ENCODE data around the gene INTS3. TPM values are rescaled to one million over a fixed set of nuclear protein-coding genes. Genes with fewer than 3 reads are reported as not detected.
"Not testable (repeated sequence)": the region's sequence is repeated elsewhere in the genome, so short reads cannot be mapped to it uniquely, and the experiment has no call there.

Gene INTS3
- total and polyA plus RNA-seq, 11 donors = 19.6 to 41.8 (median 30.7) TPM

- DNase-seq (peak in 2 of 5 donors; percentile 16 to 35), ATAC-seq (no peak)
- peak overlapping the region in 1 of 12 donors; percentile 14 for H3K27ac ChIP-seq
- peaks cover 0 to 22% (median 0%) of the 10 kb centered on the region in 9 donors for H3K36me3 ChIP-seq
- H3K9me3 ChIP-seq = no peaks in the 10 kb centered on the region
- H3K27me3 ChIP-seq = no peaks in the 10 kb centered on the region
- TF ChIP-seq CTCF (IDR thresholded peaks at IDR 0.05) (no peak), POLR2A (IDR thresholded peaks at IDR 0.05) (no peak)
- intact Hi-C loops (cut with DNase I) = no loop called here
- no peak overlapping the region for H3K4me3 ChIP-seq
- 43 to 51% (median 46%) methylated on average over 17 of the region's 17 CpGs for WGBS, 4 donors
- H3K4me1 ChIP-seq = peaks cover 5 to 63% (median 43%) of the 10 kb centered on the region in 12 donors
These were observed 52.1 kb downstream of the INTS3 start for GRCh38 chr1:153779781-153780541.

- DNase-seq = peak in 1 of 5 donors; percentile 24
- peaks cover 0 to 22% (median 0%) of the 10 kb centered on the region in 9 donors for H3K36me3 ChIP-seq
- WGBS, 4 donors = 62 to 81% (median 73%) methylated on average over 4 of the region's 4 CpGs
These were observed 52.7 kb downstream of the INTS3 start for GRCh38 chr1:153780551-153780950.

GRCh38 chr1:153782648-153783047 lies 54.8 kb downstream of the INTS3 start:
- peaks cover 0 to 36% (median 24%) of the 10 kb centered on the region in 12 donors for H3K4me1 ChIP-seq
- DNase-seq; intact Hi-C loops (cut with DNase I); H3K9me3 ChIP-seq; ATAC-seq; H3K27me3 ChIP-seq: not testable (repeated sequence)
- WGBS, 4 donors = 91 to 94% (median 93%) methylated on average over 8 of the region's 8 CpGs
- peak overlapping the region; percentile 96 to 99 (median 98) for H3K27ac ChIP-seq
- H3K36me3 ChIP-seq = peaks cover 0 to 21% (median 0%) of the 10 kb centered on the region in 9 donors
- peak overlapping the region in 9 of 12 donors; percentile 66 to 81 (median 69) for H3K4me3 ChIP-seq

More at GRCh38 chr1:153780551-153780950, 52.7 kb downstream of the INTS3 start:
- H3K27ac ChIP-seq = no peak overlapping the region
- TF ChIP-seq CTCF (IDR thresholded peaks at IDR 0.05) (no peak), POLR2A (IDR thresholded peaks at IDR 0.05) (no peak)
- H3K27me3 ChIP-seq = no peaks in the 10 kb centered on the region
- H3K4me1 ChIP-seq = peaks cover 5 to 57% (median 42%) of the 10 kb centered on the region in 12 donors
- intact Hi-C loops (cut with DNase I) = no loop called here
- no peak overlapping the region for H3K4me3 ChIP-seq
- no peaks in the 10 kb centered on the region for H3K9me3 ChIP-seq
- ATAC-seq = no peak

- H3K9me3 ChIP-seq = no peaks in the 10 kb centered on the region
- H3K27me3 ChIP-seq = no peaks in the 10 kb centered on the region
- WGBS, 4 donors = 0 to 1% (median 0%) methylated on average over 56 to 61 of the region's 61 CpGs
- peaks cover 0 to 17% (median 0%) of the 10 kb centered on the region in 9 donors for H3K36me3 ChIP-seq
- ATAC-seq = peak; percentile 93 to 98 (median 98)
- peak overlapping the region; percentile 96 to 99 (median 98) for H3K27ac ChIP-seq
- peaks cover 0 to 27% (median 17%) of the 10 kb centered on the region in 12 donors for H3K4me1 ChIP-seq
- peak; percentile 90 to 97 (median 93) for DNase-seq
- peak in 2 of 12 donors; percentile 8 to 25 for TF ChIP-seq CTCF (IDR thresholded peaks at IDR 0.05)
- TF ChIP-seq POLR2A (IDR thresholded peaks at IDR 0.05) = peak in 1 of 2 donors; percentile 93
- H3K4me3 ChIP-seq = peak overlapping the region; percentile 24 to 81 (median 68)
- intact Hi-C loops (cut with DNase I) = no loop called here
These were observed 55.7 kb downstream of the INTS3 start for GRCh38 chr1:153783233-153784190.

Measured in heart left ventricle (tissue), 16 donors.